Omental fat pad (tissue), 4 donors: Measurements from ENCODE around the gene CDIPT. TPM values are rescaled to one million over a fixed set of nuclear protein-coding genes. Genes with fewer than 3 reads are reported as not detected.

Source experiments
- ATAC-seq: fragments of 150-250 bp; one replicate; pipeline ENCODE4 v1.9.1; 2016; ENCODE audit warnings: mild to moderate bottlenecking, moderate library complexity; ENCODE audit not compliant: low FRiP score
- DNase-seq: peaks from one replicate; pipeline ENCODE4 v3.0.0-alpha.2; 2019; ENCODE audit warnings: low spot score
- total RNA-seq, 4 donors: library from RNA; depleted of rRNA; stranded (reverse); fragments of >200 nt; gene quantifications; one replicate each; pipeline ENCODE4 v1.1.0, GENCODE V29; 2016
- TF ChIP-seq, protein P1 (sequence below), 3 donors: fragments of 450-650 bp; IDR thresholded peaks; one replicate each; pipeline ENCODE4 v1.5.1; 2016 to 2017; ENCODE audit warnings: antibody characterized with exemption in 3 of 3, mild to moderate bottlenecking in 3 of 3, moderate library complexity in 2 of 3

Gene CDIPT
- total RNA-seq, 4 donors from 2014 or later: 101 to 156 (median 104) TPM

DNA sequence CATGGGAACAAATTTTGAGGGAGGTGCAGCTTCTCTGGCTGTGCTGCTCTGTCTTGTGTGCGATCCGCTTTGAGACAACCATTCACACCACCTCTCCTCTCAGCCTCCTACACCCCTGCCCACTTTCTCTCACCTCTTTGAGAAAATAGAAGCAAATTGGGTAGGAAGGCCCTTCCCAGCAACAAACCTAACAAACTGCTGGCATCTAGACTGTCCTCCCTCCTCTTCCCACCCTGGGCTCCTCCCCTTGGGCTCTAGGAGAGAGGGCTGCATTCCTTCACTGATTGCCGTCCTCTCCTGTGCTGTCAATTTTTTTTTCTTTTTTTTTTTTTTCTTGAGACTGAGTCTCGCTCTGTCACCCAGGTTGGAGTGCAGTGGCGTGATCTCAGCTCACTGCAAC lies 13.5 kb downstream of the CDIPT start:
- DNase-seq: no peak
- no peak for ATAC-seq
- TF ChIP-seq, protein P1, sequence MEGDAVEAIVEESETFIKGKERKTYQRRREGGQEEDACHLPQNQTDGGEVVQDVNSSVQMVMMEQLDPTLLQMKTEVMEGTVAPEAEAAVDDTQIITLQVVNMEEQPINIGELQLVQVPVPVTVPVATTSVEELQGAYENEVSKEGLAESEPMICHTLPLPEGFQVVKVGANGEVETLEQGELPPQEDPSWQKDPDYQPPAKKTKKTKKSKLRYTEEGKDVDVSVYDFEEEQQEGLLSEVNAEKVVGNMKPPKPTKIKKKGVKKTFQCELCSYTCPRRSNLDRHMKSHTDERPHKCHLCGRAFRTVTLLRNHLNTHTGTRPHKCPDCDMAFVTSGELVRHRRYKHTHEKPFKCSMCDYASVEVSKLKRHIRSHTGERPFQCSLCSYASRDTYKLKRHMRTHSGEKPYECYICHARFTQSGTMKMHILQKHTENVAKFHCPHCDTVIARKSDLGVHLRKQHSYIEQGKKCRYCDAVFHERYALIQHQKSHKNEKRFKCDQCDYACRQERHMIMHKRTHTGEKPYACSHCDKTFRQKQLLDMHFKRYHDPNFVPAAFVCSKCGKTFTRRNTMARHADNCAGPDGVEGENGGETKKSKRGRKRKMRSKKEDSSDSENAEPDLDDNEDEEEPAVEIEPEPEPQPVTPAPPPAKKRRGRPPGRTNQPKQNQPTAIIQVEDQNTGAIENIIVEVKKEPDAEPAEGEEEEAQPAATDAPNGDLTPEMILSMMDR (IDR thresholded peaks at IDR 0.05): no peak

DNA sequence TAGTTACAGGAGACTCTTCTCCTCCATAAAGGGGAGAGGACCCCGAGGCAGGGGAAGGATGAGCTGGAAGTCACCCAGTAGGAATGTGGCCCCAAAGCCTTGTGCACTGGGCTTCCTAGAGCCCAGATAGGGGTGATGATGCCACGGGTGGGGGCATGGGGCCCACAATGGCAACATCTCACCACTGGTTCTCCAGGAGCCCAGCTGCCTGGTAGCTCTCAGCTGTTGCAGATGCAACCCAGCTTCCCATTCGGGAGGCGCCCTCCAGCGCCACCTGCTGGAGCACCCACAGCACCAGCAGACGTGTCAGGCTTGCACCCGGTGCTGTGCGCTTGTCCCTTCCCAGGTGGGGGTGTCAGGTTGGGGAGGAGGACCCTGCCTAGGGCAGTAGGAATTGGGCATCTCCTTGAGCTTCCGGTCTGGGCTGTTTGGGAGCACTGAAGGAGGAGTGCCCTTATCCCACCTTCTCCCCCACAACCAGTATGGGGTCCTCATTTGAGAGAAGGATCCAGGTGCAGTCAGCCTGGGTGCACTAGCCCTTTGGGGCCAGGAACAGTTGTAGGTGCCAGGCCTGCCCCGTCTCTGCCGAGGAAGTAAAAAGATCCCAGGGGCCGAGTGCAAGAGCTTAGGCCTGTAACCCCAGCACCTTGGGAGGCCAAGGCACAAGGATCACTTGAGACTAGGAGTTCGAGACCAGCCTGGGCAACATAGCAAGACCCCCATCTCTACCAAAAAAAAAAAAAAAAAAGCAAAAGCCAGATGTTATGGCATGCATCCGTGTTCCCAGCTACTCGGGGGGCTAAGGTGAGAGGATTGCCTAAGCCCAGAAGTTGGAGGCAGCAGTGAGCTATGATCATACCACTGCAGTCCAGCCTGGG lies 14.4 kb downstream of the CDIPT start:
- DNase-seq (peak; percentile 43), ATAC-seq (peak; percentile 46)
- TF ChIP-seq, protein P1 (IDR thresholded peaks at IDR 0.05): peak in 1 of 3 donors; percentile 30

DNA sequence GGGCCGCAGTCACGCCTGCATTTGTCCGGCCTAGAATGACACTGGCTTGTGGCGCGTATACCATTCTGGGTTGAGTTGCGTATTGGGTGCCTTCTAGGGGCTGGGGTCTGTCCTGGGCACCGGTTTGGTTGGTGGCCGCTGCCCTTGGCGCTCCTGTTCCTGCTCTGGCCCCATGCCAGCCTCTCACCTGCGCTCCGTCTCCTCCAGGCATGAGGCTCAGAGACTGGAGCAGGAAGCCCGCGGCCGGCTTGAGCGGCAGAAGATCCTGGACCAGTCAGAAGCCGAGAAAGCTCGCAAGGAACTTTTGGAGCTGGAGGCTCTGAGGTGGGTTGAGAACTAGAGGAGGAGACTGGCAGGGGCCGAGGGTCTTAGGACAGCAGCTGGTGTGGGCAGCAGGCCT lies 17.4 kb downstream of the CDIPT start:
- DNase-seq: no peak
- ATAC-seq: no peak
- TF ChIP-seq, protein P1 (IDR thresholded peaks at IDR 0.05): no peak

DNA sequence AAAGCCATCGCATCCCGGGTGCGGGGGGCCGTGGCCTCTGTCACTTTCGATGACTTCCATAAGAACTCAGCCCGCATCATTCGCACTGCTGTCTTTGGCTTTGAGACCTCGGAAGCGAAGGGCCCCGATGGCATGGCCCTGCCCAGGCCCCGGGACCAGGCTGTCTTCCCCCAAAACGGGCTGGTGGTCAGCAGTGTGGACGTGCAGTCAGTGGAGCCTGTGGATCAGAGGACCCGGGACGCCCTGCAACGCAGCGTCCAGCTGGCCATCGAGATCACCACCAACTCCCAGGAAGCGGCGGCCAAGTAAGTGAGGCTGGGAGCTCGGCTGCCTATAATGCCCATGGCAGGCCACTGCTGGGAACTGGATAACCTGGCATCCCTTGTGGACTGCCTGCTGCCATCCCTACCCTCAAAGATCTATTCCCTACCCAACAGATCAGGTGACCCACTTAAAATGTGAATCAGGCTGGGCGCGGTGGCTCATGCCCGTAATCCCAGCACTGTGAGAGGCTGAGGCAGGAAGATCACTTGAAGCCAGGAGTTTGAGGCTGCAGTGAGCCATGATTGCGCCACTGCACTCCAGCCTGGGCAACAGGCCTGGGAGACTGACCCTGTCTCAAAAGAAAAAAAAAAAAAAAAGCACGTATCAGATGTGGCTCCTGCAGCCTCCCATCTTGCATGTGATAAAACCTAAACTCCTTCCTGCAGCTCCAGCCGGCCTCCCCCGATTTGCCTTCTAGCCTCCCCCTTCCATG lies 18.3 kb downstream of the CDIPT start:
- ATAC-seq (no peak), DNase-seq (no peak)
- TF ChIP-seq, protein P1 (IDR thresholded peaks at IDR 0.05): no peak

DNA sequence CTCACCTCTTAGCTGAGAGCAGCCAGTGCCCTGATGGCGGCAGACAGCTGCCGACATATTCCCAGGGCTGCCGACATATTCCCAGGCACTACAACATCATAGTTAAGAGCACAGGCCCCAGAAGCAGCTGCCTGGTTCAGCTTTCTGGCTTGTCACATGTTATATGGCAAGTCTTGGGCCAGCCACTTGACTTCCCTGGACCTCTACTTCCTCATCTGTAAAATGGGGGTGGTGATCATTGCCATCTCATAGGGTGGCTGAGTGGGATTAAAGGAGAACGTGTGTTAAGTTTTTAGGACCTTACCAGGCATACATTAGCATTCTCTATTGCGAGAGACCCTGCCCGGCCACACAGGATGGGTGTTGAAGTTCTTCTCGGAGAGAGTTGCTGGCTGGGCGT lies 19.1 kb downstream of the CDIPT start:
- ATAC-seq: no peak
- TF ChIP-seq, protein P1 (IDR thresholded peaks at IDR 0.05): no peak
- DNase-seq: no peak

DNA sequence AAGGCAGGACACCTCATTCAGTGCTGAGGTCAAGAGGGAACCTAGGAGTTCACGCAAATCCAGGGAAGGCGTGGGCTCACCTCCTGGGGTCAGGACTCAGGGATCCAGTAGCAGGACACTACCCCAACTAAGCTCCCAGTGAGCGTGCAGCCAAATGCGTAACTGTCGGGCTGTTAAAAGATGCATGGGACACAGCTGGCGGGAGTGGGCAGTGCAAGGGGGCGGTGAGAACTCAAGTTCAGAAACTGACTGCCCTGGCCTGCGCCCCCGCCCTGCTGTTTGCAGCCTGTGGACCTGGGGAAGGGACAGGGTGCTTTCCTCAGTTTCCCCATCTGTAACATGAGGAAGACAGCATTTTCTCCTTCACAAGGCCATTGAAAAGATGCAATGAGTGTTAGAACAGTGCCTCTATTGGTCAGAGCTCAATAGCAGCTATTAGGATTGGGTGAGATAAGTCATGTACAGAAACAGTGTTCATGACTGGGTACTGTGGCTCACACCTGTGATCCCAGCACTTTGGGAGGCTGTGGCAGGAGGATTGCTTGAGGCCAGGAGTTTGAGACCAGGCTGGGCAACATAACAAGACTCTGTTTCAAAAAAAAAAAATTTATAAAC lies 20.2 kb downstream of the CDIPT start:
- no peak for ATAC-seq
- TF ChIP-seq, protein P1 (IDR thresholded peaks at IDR 0.05): no peak
- no peak for DNase-seq
